Transverse colon (tissue), 4 donors: ENCODE data around the gene MARCHF3.

ENCODE experiments used
- CTCF ChIP-seq, 5 experiments: fragments of 200-600 bp in 3 of 5; fragments of 450-650 bp in 2 of 5; sonication (generic) in 3 of 5; IDR thresholded peaks; 1 replicate in 2 of 5; 2 replicates in 3 of 5; pipeline ENCODE4 v1.5.1; 2016 to 2017; ENCODE audit warnings: antibody characterized with exemption in 5 of 5, inconsistent platforms in 3 of 5, mild to moderate bottlenecking in 2 of 5, moderate library complexity in 1 of 5
- EP300 ChIP-seq: sonication (generic); formaldehyde crosslinking; IDR thresholded peaks from one replicate; pipeline ENCODE4 v1.6.1; 2017; ENCODE audit warnings: antibody characterized with exemption, low read depth
- POLR2A ChIP-seq: fragments of 450-650 bp; IDR thresholded peaks from one replicate; pipeline ENCODE4 v1.6.1; 2016; ENCODE audit warnings: antibody characterized with exemption, mild to moderate bottlenecking, moderate library complexity
- POLR2AphosphoS5 ChIP-seq, 3 donors: sonication (generic); formaldehyde crosslinking; IDR thresholded peaks; one replicate each; pipeline ENCODE4 v1.6.1; 2016; ENCODE audit warnings: antibody characterized with exemption in 3 of 3

GRCh38 chr5:126926187-126926586 lies 104.2 kb downstream of the MARCHF3 start:
- TF ChIP-seq CTCF (IDR thresholded peaks at IDR 0.05) (no peak), POLR2A (no peak), EP300 (no peak), POLR2AphosphoS5 (IDR thresholded peaks at IDR 0.05) (no peak)
